Neural progenitor cell (in vitro differentiated cells): ENCODE data around the gene ZCCHC4. TPM values are rescaled to one million over a fixed set of nuclear protein-coding genes. Genes with fewer than 3 reads are reported as not detected.

ENCODE experiments used
- DNase-seq: peaks from one replicate; pipeline ENCODE4 v3.0.0-alpha.2; 2016; ENCODE audit warnings: low spot score
- H2AFZ ChIP-seq: fragments of 200-600 bp; sonication (generic); replicated peaks from 2 replicates; pipeline ENCODE4 v1.6.1; 2016; ENCODE audit warnings: antibody characterized with exemption
- H3F3A ChIP-seq: fragments of 200-600 bp; sonication (generic); 2 replicates; pipeline ENCODE4 v1.6.1; 2016; ENCODE audit warnings: antibody characterized with exemption, low read depth
- H3K27ac ChIP-seq: fragments of 200-600 bp; sonication (generic); 2 replicates; pipeline ENCODE4 v1.5.1; 2016; ENCODE audit warnings: mild to moderate bottlenecking
- H3K27me3 ChIP-seq: fragments of 200-600 bp; sonication (generic); 2 replicates; pipeline ENCODE4 v1.6.1; 2016; ENCODE audit warnings: mild to moderate bottlenecking, moderate library complexity
- H3K36me3 ChIP-seq: fragments of 200-600 bp; sonication (generic); 2 replicates; pipeline ENCODE4 v1.5.1; 2016
- H3K4me1 ChIP-seq: fragments of 200-600 bp; sonication (generic); 2 replicates; pipeline ENCODE4 v1.6.1; 2016; ENCODE audit warnings: mixed run types
- H3K4me2 ChIP-seq: fragments of 200-600 bp; sonication (generic); 2 replicates; pipeline ENCODE4 v1.6.1; 2016
- H3K4me3 ChIP-seq: fragments of 200-600 bp; sonication (generic); 2 replicates; pipeline ENCODE4 v1.5.1; 2016
- H3K79me2 ChIP-seq: fragments of 200-600 bp; sonication (generic); 2 replicates; pipeline ENCODE4 v1.6.1; 2016; ENCODE audit warnings: low read depth
- H3K9ac ChIP-seq: fragments of 200-600 bp; sonication (generic); 2 replicates; pipeline ENCODE4 v1.6.1; 2016
- H3K9me3 ChIP-seq: fragments of 200-600 bp; sonication (generic); 2 replicates; pipeline ENCODE4 v1.5.1; 2016; ENCODE audit warnings: low read depth
- H4K20me1 ChIP-seq: fragments of 200-600 bp; sonication (generic); 2 replicates; pipeline ENCODE4 v1.6.1; 2016; ENCODE audit warnings: low read depth
- H3K27ac Mint-ChIP-seq: 3 replicates; pipeline ENCODE4 v1.8.0; 2021; ENCODE audit warnings: mixed read lengths
- H3K27me3 Mint-ChIP-seq: 2 replicates; pipeline ENCODE4 v1.8.0; 2022; ENCODE audit warnings: low read depth, mild to moderate bottlenecking, inconsistent platforms, moderate library complexity, mixed read lengths; ENCODE audit not compliant: insufficient read depth
- H3K36me3 Mint-ChIP-seq: 3 replicates; pipeline ENCODE4 v1.8.0; 2021; ENCODE audit warnings: mixed read lengths
- H3K4me1 Mint-ChIP-seq: 3 replicates; pipeline ENCODE4 v1.8.0; 2021; ENCODE audit warnings: mixed read lengths
- H3K4me3 Mint-ChIP-seq: 3 replicates; pipeline ENCODE4 v1.8.0; 2021; ENCODE audit warnings: mild to moderate bottlenecking, moderate library complexity, mixed read lengths
- H3K9me3 Mint-ChIP-seq: 3 replicates; pipeline ENCODE4 v1.8.0; 2020; ENCODE audit warnings: mixed read lengths
- EZH2 ChIP-seq: fragments of 200-600 bp; sonication (generic); IDR thresholded peaks from 2 replicates; pipeline ENCODE4 v1.6.1; 2017; ENCODE audit warnings: antibody characterized with exemption, mild to moderate bottlenecking, moderate library complexity
- EZH2phosphoT487 ChIP-seq: fragments of 200-600 bp; sonication (generic); IDR thresholded peaks from 2 replicates; pipeline ENCODE4 v1.6.1; 2017; ENCODE audit warnings: antibody characterized with exemption
- total RNA-seq: library from RNA; depleted of rRNA; stranded (reverse); fragments of >200 nt; gene quantifications from 2 replicates; pipeline ENCODE4 v1.2.3, GENCODE V29; 2015; ENCODE audit warnings: low replicate concordance
- TF ChIP-seq, protein P1 (sequence below): fragments of 200-600 bp; sonication (generic); IDR thresholded peaks from 2 replicates; pipeline ENCODE4 v1.5.1; 2017; ENCODE audit warnings: antibody characterized with exemption, mild to moderate bottlenecking

ZCCHC4 gene
- total RNA-seq, 1 donor from 2014 or later = 23.9 TPM

DNA sequence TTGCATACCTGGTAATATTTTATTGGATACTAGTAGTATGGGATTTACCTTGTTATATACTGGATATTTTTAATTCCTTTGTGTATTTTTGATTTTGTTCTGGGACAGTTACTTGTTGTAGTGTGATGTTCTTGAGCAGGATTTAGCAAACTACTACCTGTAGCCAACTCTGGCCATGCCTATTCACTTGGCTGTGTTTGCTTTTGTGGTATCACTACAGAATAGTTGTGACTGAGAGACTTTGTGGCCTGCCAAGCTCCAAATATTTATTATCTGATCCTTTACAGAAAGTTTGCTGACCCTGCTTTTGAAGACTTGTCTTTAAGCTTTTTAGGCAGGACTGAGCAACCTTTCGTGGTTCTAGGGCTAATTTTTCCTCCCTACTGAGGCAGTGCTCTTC, 17.8 kb downstream of the ZCCHC4 start:
- H3K27me3 Mint-ChIP-seq = no peaks in the 10 kb centered on the region

DNA sequence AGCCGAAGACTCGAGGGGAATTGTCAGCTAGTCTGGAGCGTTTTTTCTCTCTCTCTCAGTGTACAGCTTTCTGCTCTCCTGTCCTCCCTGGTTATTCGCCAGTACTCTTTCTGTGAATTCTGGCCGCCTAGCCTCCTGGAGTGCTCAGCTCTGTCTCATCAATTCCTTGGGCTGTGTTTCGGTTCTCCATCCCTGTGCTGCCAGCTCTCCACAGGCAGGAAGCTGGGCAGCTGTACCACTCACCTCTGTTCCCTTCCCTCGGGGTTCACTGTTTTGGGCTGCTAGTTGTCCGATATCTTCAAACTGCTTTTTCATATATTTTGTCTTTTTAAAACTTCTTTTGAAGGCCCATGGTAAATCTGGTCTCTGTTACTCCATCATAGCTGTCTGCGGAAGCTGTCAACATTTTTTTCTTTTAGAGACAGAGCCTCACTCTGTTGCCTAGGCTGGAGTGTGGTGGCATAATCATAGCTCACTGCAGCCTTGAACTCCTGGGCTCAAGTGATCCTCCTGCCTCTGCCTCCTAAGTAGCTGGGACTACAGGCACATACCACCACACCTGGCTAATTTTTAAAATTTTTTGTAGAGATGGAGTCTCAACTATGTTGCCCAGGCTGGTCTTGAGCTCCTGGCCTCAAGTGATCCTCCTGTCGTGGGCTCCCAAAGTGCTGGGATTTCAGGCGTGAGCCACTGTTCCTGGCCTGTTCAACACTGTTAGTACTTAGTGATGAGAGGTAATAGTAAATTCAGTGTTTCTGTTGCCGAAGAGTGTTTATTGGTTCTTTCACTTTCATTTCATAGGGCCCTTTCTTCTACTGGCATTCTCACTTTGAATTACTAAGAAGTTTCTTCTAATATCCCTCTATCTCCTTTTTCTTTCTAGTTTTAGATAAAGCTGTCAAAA, 18.6 kb downstream of the ZCCHC4 start:
- no peak for DNase-seq
- Mint-ChIP-seq H3K36me3 (peaks cover 2% of the 10 kb centered on the region), H3K4me3 (no peak overlapping the region), H3K9me3 (no peaks in the 10 kb centered on the region), H3K27me3 (no peaks in the 10 kb centered on the region), H3K4me1 (no peaks in the 10 kb centered on the region), H3K27ac (no peak overlapping the region)
- H3K79me2 ChIP-seq = no peaks in the 10 kb centered on the region
- H3K9me3 ChIP-seq = no peaks in the 10 kb centered on the region
- no peak overlapping the region for H3K4me3 ChIP-seq
- peaks cover 3% of the 10 kb centered on the region for H4K20me1 ChIP-seq
- no peaks in the 10 kb centered on the region for H3F3A ChIP-seq
- no peaks in the 10 kb centered on the region for H3K36me3 ChIP-seq
- no peak overlapping the region for H3K9ac ChIP-seq
- H3K27ac ChIP-seq = no peak overlapping the region
- no peaks in the 10 kb centered on the region for H3K4me1 ChIP-seq
- no peak overlapping the region for H2AFZ ChIP-seq
- no peak overlapping the region for H3K4me2 ChIP-seq
- no peaks in the 10 kb centered on the region for H3K27me3 ChIP-seq
- TF ChIP-seq EZH2 (no peak), EZH2phosphoT487 (no peak)
- TF ChIP-seq, protein P1, sequence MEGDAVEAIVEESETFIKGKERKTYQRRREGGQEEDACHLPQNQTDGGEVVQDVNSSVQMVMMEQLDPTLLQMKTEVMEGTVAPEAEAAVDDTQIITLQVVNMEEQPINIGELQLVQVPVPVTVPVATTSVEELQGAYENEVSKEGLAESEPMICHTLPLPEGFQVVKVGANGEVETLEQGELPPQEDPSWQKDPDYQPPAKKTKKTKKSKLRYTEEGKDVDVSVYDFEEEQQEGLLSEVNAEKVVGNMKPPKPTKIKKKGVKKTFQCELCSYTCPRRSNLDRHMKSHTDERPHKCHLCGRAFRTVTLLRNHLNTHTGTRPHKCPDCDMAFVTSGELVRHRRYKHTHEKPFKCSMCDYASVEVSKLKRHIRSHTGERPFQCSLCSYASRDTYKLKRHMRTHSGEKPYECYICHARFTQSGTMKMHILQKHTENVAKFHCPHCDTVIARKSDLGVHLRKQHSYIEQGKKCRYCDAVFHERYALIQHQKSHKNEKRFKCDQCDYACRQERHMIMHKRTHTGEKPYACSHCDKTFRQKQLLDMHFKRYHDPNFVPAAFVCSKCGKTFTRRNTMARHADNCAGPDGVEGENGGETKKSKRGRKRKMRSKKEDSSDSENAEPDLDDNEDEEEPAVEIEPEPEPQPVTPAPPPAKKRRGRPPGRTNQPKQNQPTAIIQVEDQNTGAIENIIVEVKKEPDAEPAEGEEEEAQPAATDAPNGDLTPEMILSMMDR = no peak

More for the DNA sequence above, 17.8 kb downstream of the ZCCHC4 start:
- no peak overlapping the region for H3K27ac Mint-ChIP-seq
- Histone ChIP-seq H3K36me3 (no peaks in the 10 kb centered on the region), H3K4me1 (no peaks in the 10 kb centered on the region), H3F3A (no peaks in the 10 kb centered on the region), H3K79me2 (no peaks in the 10 kb centered on the region), H3K27me3 (no peaks in the 10 kb centered on the region), H2AFZ (no peak overlapping the region), H4K20me1 (peaks cover 3% of the 10 kb centered on the region), H3K4me2 (no peak overlapping the region), H3K9ac (no peak overlapping the region), H3K4me3 (no peak overlapping the region), H3K27ac (no peak overlapping the region), H3K9me3 (no peaks in the 10 kb centered on the region)
- no peak for DNase-seq
- H3K4me3 Mint-ChIP-seq = no peak overlapping the region
- TF ChIP-seq EZH2phosphoT487 (no peak), EZH2 (no peak)
- TF ChIP-seq, protein P1 = no peak
- peaks cover 2% of the 10 kb centered on the region for H3K36me3 Mint-ChIP-seq
- H3K4me1 Mint-ChIP-seq = no peaks in the 10 kb centered on the region
- H3K9me3 Mint-ChIP-seq = no peaks in the 10 kb centered on the region

- Mint-ChIP-seq H3K27ac (no peak overlapping the region), H3K4me1 (peaks cover 5% of the 10 kb centered on the region), H3K36me3 (no peaks in the 10 kb centered on the region)
These were observed 31.1 kb downstream of the ZCCHC4 start for GRCh38 chr4:25343671-25344070.

DNA sequence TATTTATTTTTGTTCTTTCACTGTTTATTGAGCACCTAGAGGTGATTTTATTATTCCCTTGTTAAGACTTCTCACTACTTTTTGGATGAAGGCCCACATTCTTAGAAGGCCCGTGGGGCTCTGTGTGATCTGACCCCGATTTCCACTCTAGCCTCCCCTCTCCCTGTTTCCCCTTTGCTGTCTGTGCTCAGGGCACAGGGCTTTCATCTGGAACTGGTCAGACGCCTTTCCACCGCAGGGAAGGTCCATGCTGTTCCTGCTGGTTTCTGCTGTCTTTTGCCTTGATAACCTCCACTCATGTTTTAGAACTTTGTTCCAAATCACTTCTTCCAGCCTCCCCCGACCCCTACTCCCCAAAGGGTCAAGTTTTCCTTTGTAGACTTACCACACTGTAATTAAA, 33.2 kb downstream of the ZCCHC4 start:
- no peaks in the 10 kb centered on the region for H3K36me3 ChIP-seq
- H3K36me3 Mint-ChIP-seq = no peaks in the 10 kb centered on the region
- H3K9me3 ChIP-seq = no peaks in the 10 kb centered on the region
- peaks cover 5% of the 10 kb centered on the region for H3K4me1 Mint-ChIP-seq
- no peak overlapping the region for H3K4me3 Mint-ChIP-seq
- no peak for DNase-seq
- no peaks in the 10 kb centered on the region for H3K79me2 ChIP-seq
- no peaks in the 10 kb centered on the region for H3K4me1 ChIP-seq
- no peaks in the 10 kb centered on the region for H3K9me3 Mint-ChIP-seq
- no peak overlapping the region for H3K4me2 ChIP-seq
- H3F3A ChIP-seq = no peaks in the 10 kb centered on the region
- no peak overlapping the region for H3K4me3 ChIP-seq
- no peak overlapping the region for H3K9ac ChIP-seq
- no peak overlapping the region for H3K27ac ChIP-seq
- H3K27ac Mint-ChIP-seq = peak overlapping the region; percentile 6
- H2AFZ ChIP-seq = no peak overlapping the region
- no peak for TF ChIP-seq EZH2phosphoT487
- TF ChIP-seq, protein P1 = no peak
- TF ChIP-seq EZH2 = no peak
- H4K20me1 ChIP-seq = no peaks in the 10 kb centered on the region
- no peaks in the 10 kb centered on the region for H3K27me3 ChIP-seq
- H3K27me3 Mint-ChIP-seq = no peaks in the 10 kb centered on the region

More at GRCh38 chr4:25343671-25344070, 31.1 kb downstream of the ZCCHC4 start:
- Histone ChIP-seq H3K36me3 (no peaks in the 10 kb centered on the region), H3K9ac (no peak overlapping the region), H3K9me3 (no peaks in the 10 kb centered on the region), H3F3A (no peaks in the 10 kb centered on the region), H3K4me3 (no peak overlapping the region), H3K27me3 (no peaks in the 10 kb centered on the region), H3K4me1 (no peaks in the 10 kb centered on the region), H3K79me2 (no peaks in the 10 kb centered on the region), H2AFZ (no peak overlapping the region), H4K20me1 (no peaks in the 10 kb centered on the region), H3K27ac (no peak overlapping the region), H3K4me2 (no peak overlapping the region)
- TF ChIP-seq EZH2phosphoT487 (no peak), EZH2 (no peak)
- Mint-ChIP-seq H3K4me3 (no peak overlapping the region), H3K9me3 (no peaks in the 10 kb centered on the region), H3K27me3 (no peaks in the 10 kb centered on the region)
- no peak for DNase-seq
